Pancreas (tissue), 10 donors: ENCODE results near the gene BANP. TPM values are rescaled to one million over a fixed set of nuclear protein-coding genes. Genes with fewer than 3 reads are reported as not detected.

Experiments
- ATAC-seq, 4 donors: fragments of 200-7000 bp; cut with Tn5 transposase; one replicate each; pipeline versions ENCODE4 v1.8.0 to v1.9.1; 2020; ENCODE audit warnings: mild to moderate bottlenecking in 4 of 4, moderate library complexity in 4 of 4
- DNase-seq, 6 donors: peaks; one replicate each; pipeline ENCODE4 v3.0.0-alpha.2; 2020
- FAIRE-seq: peaks from 2 replicates; lab custom pipeline; 2012; peaks lifted over from hg19 to GRCh38; lab: Jason Lieb, UNC
- H3K27ac ChIP-seq, 4 donors: fragments of 200-600 bp; sonication (generic); 1 replicate in 3 of 4; 2 replicates in 1 of 4; pipeline versions ENCODE4 v1.5.0 to v1.8.0; 2020
- H3K27me3 ChIP-seq, 4 donors: fragments of 200-600 bp; one replicate each; pipeline ENCODE4 v1.8.0; 2021
- H3K36me3 ChIP-seq, 3 donors: fragments of 200-600 bp; sonication (generic) in 1 of 3; one replicate each; pipeline versions ENCODE4 v1.5.0 to v1.8.0; 2020 to 2021
- H3K4me1 ChIP-seq, 3 donors: fragments of 200-600 bp; one replicate each; pipeline ENCODE4 v1.8.0; 2021
- H3K4me3 ChIP-seq, 4 donors: fragments of 200-600 bp; sonication (generic) in 2 of 4; one replicate each; pipeline versions ENCODE4 v1.5.0 to v1.8.0; 2020 to 2021
- H3K9me3 ChIP-seq, 4 donors: fragments of 200-600 bp; one replicate each; pipeline ENCODE4 v1.8.0; 2021
- WGBS, 2 donors: extraction: QIAGEN DNeasy Blood & Tissue Kit; methylation state at CpG; one replicate each; pipeline ENCODE4 v1.1.7; 2013; 5-methylcytosine and 5-hydroxymethylcytosine counted together
- intact Hi-C, 3 donors: fragments of 100-400 bp; cut with DNase I; formaldehyde crosslinking; loops; one replicate each; pipeline versions ENCODE4 v1.11.1 to v1.14.2; 2022
- polyA plus RNA-seq, 2 donors: library from polyadenylated mRNA; stranded (reverse); fragments of 200-250 nt; gene quantifications; one replicate each; pipeline ENCODE4 v1.2.3, GENCODE V29; 2013
- total RNA-seq, 6 donors: library from RNA; stranded (reverse); fragmentation: NEBNext Ultra II Directional in 4 of 6; extraction: Animal tissue kit (Norgen Biotek cat#: 25700) in 4 of 6; gene quantifications; one replicate each; pipeline versions ENCODE4 v1.2.1 to v1.2.4, GENCODE V29; 2021 to 2023
- TF ChIP-seq, protein P1 (sequence below), 4 donors: fragments of 200-600 bp; sonication (generic) in 3 of 4; IDR thresholded peaks; one replicate each; pipeline versions ENCODE4 v1.5.0 to v1.8.0; 2021; ENCODE audit warnings: antibody characterized with exemption in 4 of 4
- donor health status: healthy with polysubstance abuse.
- donor health status: DM: no; HTN: no; CAD: no; lungs with moderate emphysema.
- donor health status: DM: no; HTN: no; CAD: no.
- donor health status: control.
- donor health status: control.
- donor health status: Bipolar disorder and iron deficiency.
- donor health status: DM: yes; HTN: yes; CAD: no.
- donor health status: DM: no; HTN: no; CAD: no.
- donor health status: DM: no; HTN: no; CAD: no.
- donor health status: DM: yes; HTN: yes; CAD: no.

The BANP gene
- total and polyA plus RNA-seq, 8 donors, result 6.1 to 17.8 (median 13.4) TPM

DNA sequence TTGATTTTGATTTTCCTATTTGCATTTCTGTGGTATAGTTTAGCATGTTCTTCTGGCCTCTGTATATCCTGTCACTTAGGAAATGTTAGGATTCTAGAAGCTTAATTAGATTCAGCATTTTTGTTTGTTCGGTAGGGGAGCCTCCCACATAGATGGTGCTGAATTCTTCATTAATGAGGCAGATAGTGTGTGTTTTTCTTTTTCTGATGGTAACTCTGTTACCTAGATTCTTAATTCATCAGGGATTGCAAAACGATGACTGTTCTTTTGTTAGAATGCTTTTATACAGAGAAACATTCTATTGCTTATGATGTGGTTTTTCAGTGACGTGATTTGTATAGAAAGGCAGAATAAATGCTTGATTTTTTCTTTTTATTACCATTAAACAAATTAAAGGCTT is 19.0 kb downstream of the BANP start:
- no peak overlapping the region for H3K4me3 ChIP-seq
- H3K9me3 ChIP-seq, result no peaks in the 10 kb centered on the region
- no peaks in the 10 kb centered on the region for H3K36me3 ChIP-seq
- ATAC-seq (no peak), DNase-seq (no peak), FAIRE-seq (no peak)
- TF ChIP-seq, protein P1, sequence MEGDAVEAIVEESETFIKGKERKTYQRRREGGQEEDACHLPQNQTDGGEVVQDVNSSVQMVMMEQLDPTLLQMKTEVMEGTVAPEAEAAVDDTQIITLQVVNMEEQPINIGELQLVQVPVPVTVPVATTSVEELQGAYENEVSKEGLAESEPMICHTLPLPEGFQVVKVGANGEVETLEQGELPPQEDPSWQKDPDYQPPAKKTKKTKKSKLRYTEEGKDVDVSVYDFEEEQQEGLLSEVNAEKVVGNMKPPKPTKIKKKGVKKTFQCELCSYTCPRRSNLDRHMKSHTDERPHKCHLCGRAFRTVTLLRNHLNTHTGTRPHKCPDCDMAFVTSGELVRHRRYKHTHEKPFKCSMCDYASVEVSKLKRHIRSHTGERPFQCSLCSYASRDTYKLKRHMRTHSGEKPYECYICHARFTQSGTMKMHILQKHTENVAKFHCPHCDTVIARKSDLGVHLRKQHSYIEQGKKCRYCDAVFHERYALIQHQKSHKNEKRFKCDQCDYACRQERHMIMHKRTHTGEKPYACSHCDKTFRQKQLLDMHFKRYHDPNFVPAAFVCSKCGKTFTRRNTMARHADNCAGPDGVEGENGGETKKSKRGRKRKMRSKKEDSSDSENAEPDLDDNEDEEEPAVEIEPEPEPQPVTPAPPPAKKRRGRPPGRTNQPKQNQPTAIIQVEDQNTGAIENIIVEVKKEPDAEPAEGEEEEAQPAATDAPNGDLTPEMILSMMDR (IDR thresholded peaks at IDR 0.05), result no peak
- intact Hi-C loops, result no loop called here
- H3K4me1 ChIP-seq, result peaks cover 0 to 7% (median 6%) of the 10 kb centered on the region in 3 donors
- no peak overlapping the region for H3K27ac ChIP-seq
- H3K27me3 ChIP-seq, result no peaks in the 10 kb centered on the region
- 56 to 60% methylated on average over 3 of the region's 3 CpGs for WGBS, 2 donors

DNA sequence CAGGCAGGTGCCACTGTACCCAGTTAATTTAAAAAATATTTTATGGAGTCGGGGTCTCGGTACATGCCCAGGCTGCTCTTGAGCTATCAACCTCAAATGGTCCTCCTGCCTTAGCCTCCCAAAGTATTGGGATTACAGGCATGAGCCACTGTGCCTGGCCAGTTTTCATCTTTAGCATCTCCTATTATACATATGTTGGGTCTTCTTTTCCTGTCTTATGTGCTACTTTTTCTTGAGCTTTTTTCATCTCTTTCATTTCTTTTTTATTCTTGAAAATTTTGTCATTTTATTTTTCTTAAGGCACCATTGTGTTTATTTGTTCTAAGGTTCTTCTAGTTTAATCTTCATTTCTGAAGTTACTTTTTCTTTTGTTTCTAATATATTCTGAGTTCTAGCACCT is 20.7 kb downstream of the BANP start:
- TF ChIP-seq, protein P1 (IDR thresholded peaks at IDR 0.05), result no peak
- WGBS, 2 donors, result 91 to 98% methylated on average over 2 of the region's 2 CpGs
- no peak for DNase-seq
- Histone ChIP-seq H3K9me3 (no peaks in the 10 kb centered on the region), H3K36me3 (no peaks in the 10 kb centered on the region), H3K4me3 (no peak overlapping the region), H3K27ac (no peak overlapping the region), H3K4me1 (peaks cover 0 to 3% (median 0%) of the 10 kb centered on the region in 3 donors), H3K27me3 (no peaks in the 10 kb centered on the region)
- intact Hi-C loops, result no loop called here
- no peak for ATAC-seq
- no peak for FAIRE-seq

DNA sequence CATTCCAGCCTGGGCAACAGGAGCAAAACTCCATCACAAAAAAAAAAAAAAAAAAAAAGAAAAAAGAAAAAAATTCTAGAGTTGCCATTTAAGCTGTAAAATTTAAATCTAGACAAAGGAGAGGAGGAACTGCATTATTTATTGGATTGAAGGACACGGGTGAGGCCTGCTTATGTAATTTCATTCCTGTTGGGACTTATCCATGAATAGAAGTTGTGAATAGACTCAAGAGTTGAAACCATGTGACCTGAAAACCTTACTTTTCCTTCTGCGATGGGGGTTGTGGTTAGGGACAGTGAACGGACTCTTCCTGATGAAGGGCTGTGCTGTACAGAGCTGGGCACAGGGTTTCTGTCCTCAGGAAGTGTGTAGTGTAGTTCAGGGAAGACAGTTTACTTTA is 22.5 kb downstream of the BANP start:
- FAIRE-seq, result no peak
- H3K4me3 ChIP-seq, result no peak overlapping the region
- H3K27ac ChIP-seq, result no peak overlapping the region
- TF ChIP-seq, protein P1 (IDR thresholded peaks at IDR 0.05), result no peak
- peaks cover 0 to 3% (median 2%) of the 10 kb centered on the region in 3 donors for H3K4me1 ChIP-seq
- ATAC-seq, result no peak
- DNase-seq, result no peak
- 90 to 91% methylated on average over 3 of the region's 3 CpGs for WGBS, 2 donors
- intact Hi-C loops, result no loop called here
- no peaks in the 10 kb centered on the region for H3K36me3 ChIP-seq
- H3K27me3 ChIP-seq, result no peaks in the 10 kb centered on the region
- no peaks in the 10 kb centered on the region for H3K9me3 ChIP-seq

DNA sequence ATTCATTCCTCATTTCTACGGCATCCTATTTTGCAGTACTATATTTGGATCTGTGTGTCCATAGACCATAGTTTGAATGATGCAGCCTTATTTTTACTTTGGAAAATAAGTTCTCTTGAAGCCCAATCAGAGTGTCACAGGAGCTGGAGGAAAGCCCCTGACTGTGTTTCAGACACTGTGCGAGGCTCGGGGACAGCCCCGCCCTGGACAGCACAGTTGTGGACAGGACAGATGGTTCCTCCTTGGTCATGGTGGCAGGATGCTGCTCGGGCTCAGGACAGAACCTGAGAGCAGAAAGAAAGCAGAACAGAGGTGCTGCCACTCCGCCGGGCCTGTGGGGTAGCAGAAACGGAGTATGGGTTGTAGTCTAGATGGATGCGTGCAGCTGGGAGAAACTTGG is 22.9 kb downstream of the BANP start:
- intact Hi-C loops, result no loop called here
- 90 to 91% methylated on average over 9 of the region's 9 CpGs for WGBS, 2 donors

DNA sequence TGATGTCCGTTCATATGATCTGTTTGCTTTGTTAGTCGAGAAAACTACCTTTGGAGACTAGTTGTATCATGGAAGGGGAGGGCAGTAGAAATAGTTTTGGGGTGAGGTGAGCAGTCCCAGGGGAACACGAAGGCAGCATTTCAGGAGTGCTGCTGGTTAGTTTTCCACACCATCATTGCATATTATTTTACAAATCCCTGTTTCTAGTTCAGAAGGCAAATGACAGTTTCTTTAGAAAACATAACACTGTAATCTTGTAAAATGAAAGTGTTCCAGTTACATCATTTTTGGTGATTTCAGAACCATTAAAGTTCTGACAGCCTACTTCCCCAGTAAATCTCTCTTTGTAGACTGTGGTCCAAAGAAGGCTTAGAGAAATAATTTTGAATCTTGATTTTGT is 25.4 kb downstream of the BANP start:
- no peaks in the 10 kb centered on the region for H3K36me3 ChIP-seq
- no peak for ATAC-seq
- TF ChIP-seq, protein P1 (IDR thresholded peaks at IDR 0.05), result no peak
- no peaks in the 10 kb centered on the region for H3K9me3 ChIP-seq
- intact Hi-C loops, result no loop called here
- WGBS, 2 donors, result 75 to 78% methylated on average over 3 of the region's 3 CpGs
- no peak for DNase-seq
- H3K27me3 ChIP-seq, result no peaks in the 10 kb centered on the region
- peaks cover 0 to 16% (median 6%) of the 10 kb centered on the region in 3 donors for H3K4me1 ChIP-seq
- no peak for FAIRE-seq
- H3K4me3 ChIP-seq, result no peak overlapping the region
- H3K27ac ChIP-seq, result no peak overlapping the region

More for the DNA sequence above, 22.9 kb downstream of the BANP start:
- Histone ChIP-seq H3K27ac (no peak overlapping the region), H3K27me3 (no peaks in the 10 kb centered on the region), H3K9me3 (no peaks in the 10 kb centered on the region), H3K4me1 (peaks cover 0 to 6% (median 4%) of the 10 kb centered on the region in 3 donors), H3K36me3 (no peaks in the 10 kb centered on the region), H3K4me3 (no peak overlapping the region)
- TF ChIP-seq, protein P1 (IDR thresholded peaks at IDR 0.05), result no peak
- DNase-seq (no peak), ATAC-seq (no peak), FAIRE-seq (no peak)
